Muscle layer of duodenum (tissue), 2 donors: Measurements from ENCODE around the gene SELENOF.

Experiments
- H3K27ac ChIP-seq: one replicate; pipeline ENCODE4 v1.7.0; 2013; ENCODE audit warnings: mild to moderate bottlenecking, low read length
- H3K27me3 ChIP-seq: one replicate; pipeline ENCODE4 v1.7.0; 2013; ENCODE audit warnings: low read depth, mild to moderate bottlenecking, control low read depth, low read length
- H3K36me3 ChIP-seq, 2 donors: one replicate each; pipeline ENCODE4 v1.7.0; 2013; ENCODE audit warnings: low read length in 2 of 2, control low read depth in 1 of 2, mild to moderate bottlenecking in 1 of 2; ENCODE audit not compliant: insufficient read depth in 2 of 2, control insufficient read depth in 1 of 2
- H3K4me1 ChIP-seq, 2 donors: one replicate each; pipeline ENCODE4 v1.7.0; 2013; ENCODE audit warnings: low read length in 2 of 2, mild to moderate bottlenecking in 2 of 2, control low read depth in 1 of 2, moderate library complexity in 1 of 2; ENCODE audit not compliant: insufficient read depth in 2 of 2, control insufficient read depth in 1 of 2
- H3K4me3 ChIP-seq, 2 donors: one replicate each; pipeline ENCODE4 v1.7.0; 2013; ENCODE audit warnings: low read length in 2 of 2, low read depth in 1 of 2, mild to moderate bottlenecking in 1 of 2
- H3K9me3 ChIP-seq, 2 donors: one replicate each; pipeline ENCODE4 v1.7.0; 2013; ENCODE audit warnings: low read length in 2 of 2, control low read depth in 1 of 2, mild to moderate bottlenecking in 1 of 2; ENCODE audit not compliant: control insufficient read depth in 1 of 2
- donor health status: healthy.

The SELENOF gene

DNA sequence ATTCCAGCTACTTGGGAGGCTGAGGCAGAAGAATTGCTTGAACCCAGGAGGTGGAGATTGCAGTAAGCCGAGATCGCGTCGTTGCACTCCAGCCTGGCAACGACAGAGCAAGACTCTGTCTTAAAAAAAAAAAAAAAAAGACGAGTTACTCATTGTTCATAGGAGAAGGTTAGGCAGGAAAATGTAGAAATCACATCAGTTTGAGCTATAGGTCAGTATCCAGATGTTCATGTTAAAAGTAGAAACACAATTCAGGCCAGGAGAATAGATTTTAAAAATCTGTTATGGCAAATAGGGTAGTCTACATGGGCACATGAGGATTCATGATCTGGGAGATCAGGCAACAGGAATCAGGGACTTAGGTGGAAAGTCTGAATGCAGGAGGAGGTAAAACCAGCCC is 57.7 kb downstream of the SELENOF start:
- Histone ChIP-seq H3K4me1 (no peaks in the 10 kb centered on the region), H3K27me3 (no peaks in the 10 kb centered on the region), H3K9me3 (no peaks in the 10 kb centered on the region), H3K4me3 (no peak overlapping the region), H3K27ac (no peak overlapping the region), H3K36me3 (no peaks in the 10 kb centered on the region)

- no peak overlapping the region for H3K4me3 ChIP-seq
- no peaks in the 10 kb centered on the region for H3K9me3 ChIP-seq
- no peaks in the 10 kb centered on the region for H3K36me3 ChIP-seq
- H3K4me1 ChIP-seq: no peaks in the 10 kb centered on the region
- H3K27ac ChIP-seq: no peak overlapping the region
- H3K27me3 ChIP-seq: no peaks in the 10 kb centered on the region
Observed at GRCh38 chr1:86854352-86854751, 59.6 kb downstream of the SELENOF start.

GRCh38 chr1:86852782-86853408 is 61.0 kb downstream of the SELENOF start:
- Histone ChIP-seq H3K9me3 (no peaks in the 10 kb centered on the region), H3K4me1 (no peaks in the 10 kb centered on the region), H3K4me3 (no peak overlapping the region), H3K36me3 (no peaks in the 10 kb centered on the region), H3K27me3 (no peaks in the 10 kb centered on the region), H3K27ac (no peak overlapping the region)

DNA sequence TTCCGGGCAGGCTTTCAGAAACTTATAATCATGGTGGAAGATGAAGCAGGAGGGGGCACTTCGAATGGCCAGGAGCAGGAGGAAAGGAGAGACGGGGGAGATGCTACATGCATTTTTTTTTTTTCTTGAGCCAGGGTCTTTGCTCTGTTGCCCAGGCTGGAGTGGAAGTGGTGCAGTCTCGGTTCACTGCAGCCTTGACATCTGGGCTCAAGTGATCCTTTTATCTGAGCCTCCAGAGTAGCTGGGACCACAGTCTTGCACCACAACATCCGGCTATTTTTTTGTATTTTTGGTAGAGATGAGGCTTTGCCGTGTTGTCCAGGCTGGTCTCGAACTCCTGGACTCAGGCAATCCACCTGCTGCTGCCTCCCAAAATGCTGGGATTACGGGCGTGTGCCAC is 61.6 kb downstream of the SELENOF start:
- Histone ChIP-seq H3K27me3 (no peaks in the 10 kb centered on the region), H3K36me3 (no peaks in the 10 kb centered on the region), H3K4me1 (no peaks in the 10 kb centered on the region), H3K27ac (no peak overlapping the region), H3K4me3 (no peak overlapping the region), H3K9me3 (no peaks in the 10 kb centered on the region)

DNA sequence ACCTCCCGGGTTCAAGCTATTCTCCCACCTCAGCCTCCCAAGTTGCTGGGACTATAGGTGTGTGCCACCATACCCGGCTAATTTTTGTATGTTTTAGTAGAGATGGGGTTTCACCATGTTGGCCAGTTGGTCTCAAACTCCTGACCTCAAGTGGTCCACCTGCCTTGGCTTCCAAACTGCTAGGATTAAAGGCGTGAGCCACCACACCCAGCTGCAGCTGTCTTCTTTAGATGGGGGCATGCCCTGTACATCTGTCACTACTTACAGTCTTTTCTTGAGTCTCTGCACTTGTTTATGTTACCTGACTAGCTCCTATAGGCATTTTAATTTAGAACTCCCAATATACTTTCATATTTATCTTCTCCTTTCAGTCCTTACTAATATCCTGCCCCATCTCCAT is 64.2 kb downstream of the SELENOF start:
- Histone ChIP-seq H3K36me3 (no peaks in the 10 kb centered on the region), H3K4me1 (no peaks in the 10 kb centered on the region), H3K27ac (no peak overlapping the region), H3K4me3 (no peak overlapping the region), H3K9me3 (no peaks in the 10 kb centered on the region), H3K27me3 (no peaks in the 10 kb centered on the region)

DNA sequence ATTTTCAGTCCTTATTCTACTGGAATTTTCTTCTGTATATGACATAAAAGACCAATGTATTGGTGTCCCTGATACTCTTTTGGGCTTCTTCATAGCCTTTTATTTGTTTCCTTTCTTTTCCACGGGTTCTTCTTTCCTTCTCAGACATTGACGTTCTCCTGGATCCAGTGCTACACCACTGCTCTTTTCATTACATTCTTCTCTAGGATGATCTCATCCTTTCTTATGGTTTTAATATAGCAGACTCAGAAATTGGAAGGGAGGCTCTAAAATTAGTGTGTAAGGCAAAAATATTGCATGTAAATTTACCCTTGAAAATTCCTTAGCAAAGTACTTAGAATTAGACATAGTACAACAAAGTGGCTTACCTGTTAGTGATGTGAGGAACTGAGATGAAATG is 65.3 kb downstream of the SELENOF start:
- Histone ChIP-seq H3K9me3 (no peaks in the 10 kb centered on the region), H3K27me3 (no peaks in the 10 kb centered on the region), H3K4me1 (no peaks in the 10 kb centered on the region), H3K36me3 (no peaks in the 10 kb centered on the region), H3K4me3 (no peak overlapping the region), H3K27ac (no peak overlapping the region)

DNA sequence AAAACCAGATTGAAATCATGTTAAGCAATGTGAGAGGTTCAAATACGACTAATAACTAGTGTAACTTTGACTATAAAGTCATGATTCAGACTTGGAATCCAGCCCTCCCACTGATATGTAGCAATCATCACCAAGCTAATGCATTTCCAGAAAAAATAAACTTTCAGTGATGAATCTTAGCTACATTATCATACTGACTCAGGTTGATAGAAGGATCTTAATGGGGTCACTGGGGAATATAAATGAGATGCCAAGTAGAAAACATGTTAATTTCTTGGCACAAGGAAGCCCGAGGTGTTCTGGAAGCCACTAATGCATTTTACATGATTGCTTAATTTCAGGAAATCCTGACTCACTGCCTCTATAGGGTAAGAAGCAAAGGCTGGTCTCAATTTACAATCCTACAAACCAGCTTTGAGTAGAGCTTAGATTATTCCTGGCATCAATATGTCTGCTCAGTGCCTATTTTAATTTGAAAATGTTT is 67.7 kb downstream of the SELENOF start:
- H3K36me3 ChIP-seq: no peaks in the 10 kb centered on the region
- no peak overlapping the region for H3K27ac ChIP-seq
- no peak overlapping the region for H3K4me3 ChIP-seq
- no peaks in the 10 kb centered on the region for H3K4me1 ChIP-seq
- no peaks in the 10 kb centered on the region for H3K9me3 ChIP-seq
- H3K27me3 ChIP-seq: no peaks in the 10 kb centered on the region

- no peak overlapping the region for H3K27ac ChIP-seq
- H3K27me3 ChIP-seq: no peaks in the 10 kb centered on the region
- no peaks in the 10 kb centered on the region for H3K4me1 ChIP-seq
- no peak overlapping the region for H3K4me3 ChIP-seq
- no peaks in the 10 kb centered on the region for H3K9me3 ChIP-seq
- H3K36me3 ChIP-seq: no peaks in the 10 kb centered on the region
Observed at GRCh38 chr1:86845514-86845913, 68.4 kb downstream of the SELENOF start.

DNA sequence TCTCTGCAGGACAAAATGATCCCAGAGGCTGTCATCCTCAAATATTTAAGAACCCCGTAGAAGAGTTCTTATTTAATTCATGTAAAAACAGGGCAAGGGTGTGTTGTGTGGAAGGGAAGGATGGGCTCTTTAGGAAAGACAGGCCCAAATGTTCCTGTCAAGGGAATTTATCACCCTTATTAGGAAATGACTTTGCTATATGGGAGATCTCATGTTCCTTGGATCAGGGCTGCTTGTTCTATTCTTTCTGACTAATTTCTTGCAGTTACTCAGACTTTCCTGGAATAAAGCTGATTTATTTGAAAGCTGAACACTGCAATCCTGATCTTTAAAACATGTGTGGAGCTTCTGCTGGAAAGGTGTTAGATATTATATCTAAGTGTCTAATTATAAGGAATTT is 72.8 kb downstream of the SELENOF start:
- Histone ChIP-seq H3K4me1 (no peaks in the 10 kb centered on the region), H3K4me3 (no peak overlapping the region), H3K27me3 (no peaks in the 10 kb centered on the region), H3K27ac (no peak overlapping the region), H3K36me3 (no peaks in the 10 kb centered on the region), H3K9me3 (no peaks in the 10 kb centered on the region)

DNA sequence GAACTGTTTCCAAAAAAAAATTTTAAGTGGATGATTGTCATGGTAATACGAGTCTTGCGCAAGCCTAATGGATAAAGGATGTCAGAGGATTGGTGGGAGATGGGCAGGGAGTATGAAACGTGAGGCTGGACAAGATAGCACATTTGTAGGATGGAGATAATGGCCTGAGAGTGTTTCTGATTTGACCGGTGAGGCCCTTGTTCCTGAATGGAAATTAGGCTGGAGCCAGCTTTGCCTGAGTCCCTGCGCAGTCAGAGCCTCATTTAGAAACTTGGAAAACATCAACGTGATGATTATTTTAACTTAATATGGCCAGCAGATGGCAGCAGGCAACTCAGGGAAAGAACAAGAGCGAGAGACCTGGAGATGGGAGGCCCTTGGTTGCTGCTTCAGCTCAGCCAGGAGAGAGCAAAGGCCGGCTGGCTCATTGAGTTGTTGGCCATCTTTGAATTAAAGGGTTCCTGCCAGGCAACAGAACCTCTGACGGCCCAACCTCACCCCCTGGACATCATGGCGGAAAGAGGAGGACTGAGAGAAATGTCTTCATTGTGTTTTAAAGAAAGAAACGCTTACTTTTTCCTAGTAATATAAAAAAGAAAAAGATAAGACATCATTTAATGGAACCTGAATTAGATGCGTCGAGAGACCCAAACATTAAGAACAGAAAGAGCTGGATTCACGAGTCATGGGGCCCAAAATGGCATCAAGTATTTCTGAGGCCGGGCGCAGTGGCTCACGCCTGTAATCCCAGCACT is 80.3 kb downstream of the SELENOF start:
- Histone ChIP-seq H3K9me3 (no peaks in the 10 kb centered on the region), H3K4me3 (no peak overlapping the region), H3K27ac (no peak overlapping the region), H3K4me1 (peaks cover 0 to 4% of the 10 kb centered on the region in 2 donors), H3K36me3 (no peaks in the 10 kb centered on the region), H3K27me3 (no peaks in the 10 kb centered on the region)

- peaks cover 0 to 4% of the 10 kb centered on the region in 2 donors for H3K4me1 ChIP-seq
- H3K4me3 ChIP-seq: no peak overlapping the region
- H3K9me3 ChIP-seq: no peaks in the 10 kb centered on the region
- no peaks in the 10 kb centered on the region for H3K27me3 ChIP-seq
- no peak overlapping the region for H3K27ac ChIP-seq
- H3K36me3 ChIP-seq: no peaks in the 10 kb centered on the region
Observed at GRCh38 chr1:86832433-86832832, 81.5 kb downstream of the SELENOF start.

GRCh38 chr1:86829321-86829720 is 84.6 kb downstream of the SELENOF start:
- Histone ChIP-seq H3K27me3 (no peaks in the 10 kb centered on the region), H3K9me3 (no peaks in the 10 kb centered on the region), H3K36me3 (no peaks in the 10 kb centered on the region), H3K4me1 (peaks cover 0 to 4% of the 10 kb centered on the region in 2 donors), H3K27ac (no peak overlapping the region), H3K4me3 (no peak overlapping the region)
